ENCODE data around the gene SH3GL3. TPM values are rescaled to one million over a fixed set of nuclear protein-coding genes. Genes with fewer than 3 reads are reported as not detected.

The SH3GL3 gene
- total RNA-seq, 1 donor from 2014 or later: 9.5 TPM

Other genes starting within 250 kb of the SH3GL3 start
- gene HDGFL3, start 239.5 kb upstream of the SH3GL3 start, total RNA-seq: 11.7 TPM
- gene BNC1, start 162.7 kb upstream of the SH3GL3 start, total RNA-seq: 9.2 TPM
- gene ADAMTSL3, start 206.8 kb downstream of the SH3GL3 start, total RNA-seq: 16.9 TPM

Measured in skin of body (tissue), 1 donor.